K562 (cell line): ENCODE data around the gene INKA2. TPM values are rescaled to one million over a fixed set of nuclear protein-coding genes. Genes with fewer than 3 reads are reported as not detected.

Source experiments
- CC2D1A ChIP-seq: fragments of 450-650 bp; IDR thresholded peaks from 2 replicates; pipeline ENCODE4 v1.6.1; 2017; ENCODE audit warnings: mild to moderate bottlenecking
- CEBPG ChIP-seq, 3 experiments: fragments of 200-800 bp in 1 of 3; sonication (Bioruptor generic) in 1 of 3; sonication (generic) in 1 of 3; formaldehyde crosslinking in 1 of 3; IDR thresholded peaks in 2 of 3; conservative IDR thresholded peaks in 1 of 3; 2 replicates each; pipeline versions ENCODE4 v1.6.1 to v1.8.0; 2016 to 2022; ENCODE audit warnings: missing compliant biosample characterization in 2 of 3, missing genetic modification characterization in 2 of 3, mild to moderate bottlenecking in 1 of 3, missing genetic modification reagents in 1 of 3
- ETS2 ChIP-seq: IDR thresholded peaks from 2 replicates; pipeline ENCODE4 v1.6.1; 2016; ENCODE audit warnings: borderline replicate concordance, missing genetic modification characterization, mild to moderate bottlenecking, moderate library complexity, missing compliant biosample characterization; ENCODE audit not compliant: poor library complexity, severe bottlenecking
- IRF2 ChIP-seq: sonication (generic); formaldehyde crosslinking; IDR thresholded peaks from 2 replicates; pipeline ENCODE4 v1.8.1; 2022; ENCODE audit warnings: mild to moderate bottlenecking, missing genetic modification reagents
- NCOA1 ChIP-seq: fragments of 450-650 bp; IDR thresholded peaks from 2 replicates; pipeline ENCODE4 v1.6.1; 2016; ENCODE audit warnings: low read depth
- SPI1 ChIP-seq: IDR thresholded peaks from 2 replicates; pipeline ENCODE4 v1.6.1; 2011; ENCODE audit warnings: low read depth, low read length, control low read depth, borderline replicate concordance
- ZBTB5 ChIP-seq: fragments of 450-650 bp; IDR thresholded peaks from 2 replicates; pipeline ENCODE4 v1.6.1; 2017; ENCODE audit warnings: antibody characterized with exemption
- polyA plus RNA-seq, 8 experiments: library from polyadenylated mRNA; depleted of rRNA in 4 of 8; stranded (reverse) in 5 of 8; unstranded in 3 of 8; fragments of >200 nt; fragmentation: Nextera tagmentation in 2 of 8; fragmentation: Illumina TruSeq in 1 of 8; extraction: Ambion mirVana in 2 of 8; extraction: Trizol in 1 of 8; gene quantifications; 2 replicates each; pipeline versions ENCODE4 v1.2.1 to v1.2.3, GENCODE V29; 2011 to 2014; ENCODE audit warnings: inconsistent platforms in 1 of 8, missing spikeins in 1 of 8
- total RNA-seq, 7 experiments: library from RNA; depleted of rRNA in 6 of 7; stranded (reverse); fragments of >200 nt in 6 of 7; fragmentation: Illumina TruSeq in 2 of 7; extraction: Trizol in 2 of 7; gene quantifications; 2 replicates each; pipeline versions ENCODE4 v1.2.1 to v1.2.3, GENCODE V29; 2011 to 2021; ENCODE audit warnings: low replicate concordance in 1 of 7
- TF ChIP-seq, protein P1 (sequence below): fragments of 250-450 bp; sonication (Bioruptor Pico); IDR thresholded peaks from 2 replicates; pipeline ENCODE4 v1.4.0; 2020
- TF ChIP-seq, protein P2 (sequence below), 2 experiments: fragments of 450-650 bp; formaldehyde crosslinking in 1 of 2; IDR thresholded peaks; 2 replicates each; pipeline versions ENCODE4 v1.4.0 to v1.6.1; 2014 to 2020; ENCODE audit warnings: mild to moderate bottlenecking in 2 of 2, borderline replicate concordance in 1 of 2, low read depth in 1 of 2

INKA2 gene
- total and polyA plus RNA-seq, 9 of the 15 experiments (the other 6 are each of a cell fraction or from before 2014, with no cell fraction given): 0.04 to 1.4 (median 0.26) TPM; not detected in 1

GRCh38 chr1:111733183-111733991, 5.8 kb downstream of the INKA2 start (continued):
- TF ChIP-seq, protein P1, sequence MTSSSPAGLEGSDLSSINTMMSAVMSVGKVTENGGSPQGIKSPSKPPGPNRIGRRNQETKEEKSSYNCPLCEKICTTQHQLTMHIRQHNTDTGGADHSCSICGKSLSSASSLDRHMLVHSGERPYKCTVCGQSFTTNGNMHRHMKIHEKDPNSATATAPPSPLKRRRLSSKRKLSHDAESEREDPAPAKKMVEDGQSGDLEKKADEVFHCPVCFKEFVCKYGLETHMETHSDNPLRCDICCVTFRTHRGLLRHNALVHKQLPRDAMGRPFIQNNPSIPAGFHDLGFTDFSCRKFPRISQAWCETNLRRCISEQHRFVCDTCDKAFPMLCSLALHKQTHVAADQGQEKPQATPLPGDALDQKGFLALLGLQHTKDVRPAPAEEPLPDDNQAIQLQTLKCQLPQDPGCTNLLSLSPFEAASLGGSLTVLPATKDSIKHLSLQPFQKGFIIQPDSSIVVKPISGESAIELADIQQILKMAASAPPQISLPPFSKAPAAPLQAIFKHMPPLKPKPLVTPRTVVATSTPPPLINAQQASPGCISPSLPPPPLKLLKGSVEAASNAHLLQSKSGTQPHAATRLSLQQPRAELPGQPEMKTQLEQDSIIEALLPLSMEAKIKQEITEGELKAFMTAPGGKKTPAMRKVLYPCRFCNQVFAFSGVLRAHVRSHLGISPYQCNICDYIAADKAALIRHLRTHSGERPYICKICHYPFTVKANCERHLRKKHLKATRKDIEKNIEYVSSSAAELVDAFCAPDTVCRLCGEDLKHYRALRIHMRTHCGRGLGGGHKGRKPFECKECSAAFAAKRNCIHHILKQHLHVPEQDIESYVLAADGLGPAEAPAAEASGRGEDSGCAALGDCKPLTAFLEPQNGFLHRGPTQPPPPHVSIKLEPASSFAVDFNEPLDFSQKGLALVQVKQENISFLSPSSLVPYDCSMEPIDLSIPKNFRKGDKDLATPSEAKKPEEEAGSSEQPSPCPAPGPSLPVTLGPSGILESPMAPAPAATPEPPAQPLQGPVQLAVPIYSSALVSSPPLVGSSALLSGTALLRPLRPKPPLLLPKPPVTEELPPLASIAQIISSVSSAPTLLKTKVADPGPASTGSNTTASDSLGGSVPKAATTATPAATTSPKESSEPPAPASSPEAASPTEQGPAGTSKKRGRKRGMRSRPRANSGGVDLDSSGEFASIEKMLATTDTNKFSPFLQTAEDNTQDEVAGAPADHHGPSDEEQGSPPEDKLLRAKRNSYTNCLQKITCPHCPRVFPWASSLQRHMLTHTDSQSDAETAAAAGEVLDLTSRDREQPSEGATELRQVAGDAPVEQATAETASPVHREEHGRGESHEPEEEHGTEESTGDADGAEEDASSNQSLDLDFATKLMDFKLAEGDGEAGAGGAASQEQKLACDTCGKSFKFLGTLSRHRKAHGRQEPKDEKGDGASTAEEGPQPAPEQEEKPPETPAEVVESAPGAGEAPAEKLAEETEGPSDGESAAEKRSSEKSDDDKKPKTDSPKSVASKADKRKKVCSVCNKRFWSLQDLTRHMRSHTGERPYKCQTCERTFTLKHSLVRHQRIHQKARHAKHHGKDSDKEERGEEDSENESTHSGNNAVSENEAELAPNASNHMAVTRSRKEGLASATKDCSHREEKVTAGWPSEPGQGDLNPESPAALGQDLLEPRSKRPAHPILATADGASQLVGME (CRISPR knock-in tag): peak; percentile 63; the same call in 1 of the 2 replicates
- TF ChIP-seq, protein P2, sequence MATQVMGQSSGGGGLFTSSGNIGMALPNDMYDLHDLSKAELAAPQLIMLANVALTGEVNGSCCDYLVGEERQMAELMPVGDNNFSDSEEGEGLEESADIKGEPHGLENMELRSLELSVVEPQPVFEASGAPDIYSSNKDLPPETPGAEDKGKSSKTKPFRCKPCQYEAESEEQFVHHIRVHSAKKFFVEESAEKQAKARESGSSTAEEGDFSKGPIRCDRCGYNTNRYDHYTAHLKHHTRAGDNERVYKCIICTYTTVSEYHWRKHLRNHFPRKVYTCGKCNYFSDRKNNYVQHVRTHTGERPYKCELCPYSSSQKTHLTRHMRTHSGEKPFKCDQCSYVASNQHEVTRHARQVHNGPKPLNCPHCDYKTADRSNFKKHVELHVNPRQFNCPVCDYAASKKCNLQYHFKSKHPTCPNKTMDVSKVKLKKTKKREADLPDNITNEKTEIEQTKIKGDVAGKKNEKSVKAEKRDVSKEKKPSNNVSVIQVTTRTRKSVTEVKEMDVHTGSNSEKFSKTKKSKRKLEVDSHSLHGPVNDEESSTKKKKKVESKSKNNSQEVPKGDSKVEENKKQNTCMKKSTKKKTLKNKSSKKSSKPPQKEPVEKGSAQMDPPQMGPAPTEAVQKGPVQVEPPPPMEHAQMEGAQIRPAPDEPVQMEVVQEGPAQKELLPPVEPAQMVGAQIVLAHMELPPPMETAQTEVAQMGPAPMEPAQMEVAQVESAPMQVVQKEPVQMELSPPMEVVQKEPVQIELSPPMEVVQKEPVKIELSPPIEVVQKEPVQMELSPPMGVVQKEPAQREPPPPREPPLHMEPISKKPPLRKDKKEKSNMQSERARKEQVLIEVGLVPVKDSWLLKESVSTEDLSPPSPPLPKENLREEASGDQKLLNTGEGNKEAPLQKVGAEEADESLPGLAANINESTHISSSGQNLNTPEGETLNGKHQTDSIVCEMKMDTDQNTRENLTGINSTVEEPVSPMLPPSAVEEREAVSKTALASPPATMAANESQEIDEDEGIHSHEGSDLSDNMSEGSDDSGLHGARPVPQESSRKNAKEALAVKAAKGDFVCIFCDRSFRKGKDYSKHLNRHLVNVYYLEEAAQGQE (IDR thresholded peaks at IDR 0.05; ENCODE audit: borderline replicate concordance): no peak
- TF ChIP-seq, protein P2 (CRISPR knock-in tag; IDR thresholded peaks at IDR 0.05; ENCODE audit: low read depth): peak; percentile 45; the same call in 1 of the 2 replicates
- TF ChIP-seq ZBTB5: no peak
- TF ChIP-seq NCOA1: no peak
- no peak for TF ChIP-seq IRF2 (CRISPR knock-in tag)
- peak; percentile 95 for TF ChIP-seq SPI1
- no peak for TF ChIP-seq CC2D1A
- no peak for TF ChIP-seq CEBPG (CRISPR knock-in tag; IDR thresholded peaks at IDR 0.05)
- 0 out of 4 replicates have a peak, but pooled peaks of 1 of the 2 experiments have one; percentile 26 for TF ChIP-seq CEBPG (tag; conservative IDR thresholded peaks at IDR 0.05 in 1 of 2, IDR thresholded peaks at IDR 0.05 in 1 of 2)
- TF ChIP-seq ETS2 (tag): no peak
